ENCODE results near the gene FAM153A.
"Not testable (repeated sequence)": the region's sequence is repeated elsewhere in the genome, so short reads cannot be mapped to it uniquely, and the experiment has no call there.

FAM153A gene

GRCh38 chr5:177693671-177694517 is 88.8 kb downstream of the FAM153A start:
- not testable (repeated sequence) for H3F3A ChIP-seq (ENCODE audit: insufficient read depth, low read length); H3K79me2 ChIP-seq (ENCODE audit: insufficient read depth, low read length); H2AFZ ChIP-seq (ENCODE audit: low read length); H3K4me2 ChIP-seq (ENCODE audit: low read length); H3K9me2 ChIP-seq (ENCODE audit: low read depth, low read length); H3K9ac ChIP-seq (ENCODE audit: low read length); H3K9me3 ChIP-seq (ENCODE audit: low read length); H3K4me1 ChIP-seq (ENCODE audit: insufficient read depth, low read length, severe bottlenecking); H4K20me1 ChIP-seq (ENCODE audit: insufficient read depth, low read length); H3K27me3 ChIP-seq (ENCODE audit: insufficient read depth, low read length); H3K36me3 ChIP-seq (ENCODE audit: insufficient read depth, low read length); H3K4me3 ChIP-seq (ENCODE audit: low read depth, low read length, poor library complexity, severe bottlenecking); H3K27ac ChIP-seq (ENCODE audit: low read depth, low read length, poor library complexity, severe bottlenecking)

DNA sequence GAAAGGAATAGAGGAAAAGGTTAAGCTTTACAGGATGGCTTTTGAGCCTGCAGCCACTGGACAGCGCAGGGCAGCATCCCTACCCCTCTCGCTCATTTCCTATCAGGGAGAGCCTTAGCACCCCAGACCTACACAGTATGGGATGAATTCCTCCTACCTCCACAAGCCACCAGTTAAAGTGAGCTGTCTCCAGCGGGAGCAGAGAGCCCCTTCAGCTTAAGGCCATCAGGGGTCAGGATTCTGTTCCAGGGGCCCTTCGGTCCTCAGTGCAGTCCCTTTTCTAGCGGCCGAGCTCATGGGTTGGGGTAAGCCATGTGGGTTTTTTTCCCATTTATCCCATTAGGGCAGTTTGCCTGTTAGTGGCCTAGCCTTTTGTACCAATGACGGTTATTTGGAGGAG is 89.7 kb downstream of the FAM153A start:
- H2AFZ ChIP-seq (ENCODE audit: low read length); H3K4me3 ChIP-seq (ENCODE audit: low read depth, low read length, poor library complexity, severe bottlenecking); H3K4me1 ChIP-seq (ENCODE audit: insufficient read depth, low read length, severe bottlenecking): not testable (repeated sequence)

DNA sequence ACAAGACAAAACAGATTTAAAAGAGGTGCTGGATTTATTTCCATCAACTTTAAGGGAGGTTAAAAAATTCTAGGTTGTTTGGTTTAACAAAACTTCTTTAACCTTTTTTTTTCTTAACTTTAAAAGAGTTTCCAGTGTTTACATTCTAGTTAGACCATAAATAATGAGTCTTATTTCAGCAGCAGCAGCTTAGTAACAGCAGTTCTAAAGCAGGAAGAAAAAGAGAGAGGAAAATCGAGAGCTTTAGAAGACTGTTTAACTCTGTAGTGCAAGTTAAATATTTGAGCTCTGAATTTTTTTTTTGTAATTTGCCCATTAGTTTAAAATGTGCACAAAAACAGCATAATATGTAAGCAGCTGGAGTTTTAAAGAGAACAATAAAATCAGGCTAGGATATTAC is 90.2 kb downstream of the FAM153A start:
- not testable (repeated sequence) for H4K20me1 ChIP-seq (ENCODE audit: insufficient read depth, low read length); H3K9me3 ChIP-seq (ENCODE audit: low read length); H3K4me3 ChIP-seq (ENCODE audit: low read depth, low read length, poor library complexity, severe bottlenecking); H3K4me2 ChIP-seq (ENCODE audit: low read length); H3K9me2 ChIP-seq (ENCODE audit: low read depth, low read length); H3K79me2 ChIP-seq (ENCODE audit: insufficient read depth, low read length); H3K9ac ChIP-seq (ENCODE audit: low read length); H3F3A ChIP-seq (ENCODE audit: insufficient read depth, low read length); H3K27ac ChIP-seq (ENCODE audit: low read depth, low read length, poor library complexity, severe bottlenecking); H3K27me3 ChIP-seq (ENCODE audit: insufficient read depth, low read length); H3K4me1 ChIP-seq (ENCODE audit: insufficient read depth, low read length, severe bottlenecking); H2AFZ ChIP-seq (ENCODE audit: low read length); H3K36me3 ChIP-seq (ENCODE audit: insufficient read depth, low read length)

More for the DNA sequence above, 89.7 kb downstream of the FAM153A start:
- not testable (repeated sequence) for H3K79me2 ChIP-seq (ENCODE audit: insufficient read depth, low read length); H3K9me2 ChIP-seq (ENCODE audit: low read depth, low read length); H3K9me3 ChIP-seq (ENCODE audit: low read length); H3K36me3 ChIP-seq (ENCODE audit: insufficient read depth, low read length); H3K27me3 ChIP-seq (ENCODE audit: insufficient read depth, low read length); H3K9ac ChIP-seq (ENCODE audit: low read length); H4K20me1 ChIP-seq (ENCODE audit: insufficient read depth, low read length); H3K27ac ChIP-seq (ENCODE audit: low read depth, low read length, poor library complexity, severe bottlenecking); H3F3A ChIP-seq (ENCODE audit: insufficient read depth, low read length); H3K4me2 ChIP-seq (ENCODE audit: low read length)

DNA sequence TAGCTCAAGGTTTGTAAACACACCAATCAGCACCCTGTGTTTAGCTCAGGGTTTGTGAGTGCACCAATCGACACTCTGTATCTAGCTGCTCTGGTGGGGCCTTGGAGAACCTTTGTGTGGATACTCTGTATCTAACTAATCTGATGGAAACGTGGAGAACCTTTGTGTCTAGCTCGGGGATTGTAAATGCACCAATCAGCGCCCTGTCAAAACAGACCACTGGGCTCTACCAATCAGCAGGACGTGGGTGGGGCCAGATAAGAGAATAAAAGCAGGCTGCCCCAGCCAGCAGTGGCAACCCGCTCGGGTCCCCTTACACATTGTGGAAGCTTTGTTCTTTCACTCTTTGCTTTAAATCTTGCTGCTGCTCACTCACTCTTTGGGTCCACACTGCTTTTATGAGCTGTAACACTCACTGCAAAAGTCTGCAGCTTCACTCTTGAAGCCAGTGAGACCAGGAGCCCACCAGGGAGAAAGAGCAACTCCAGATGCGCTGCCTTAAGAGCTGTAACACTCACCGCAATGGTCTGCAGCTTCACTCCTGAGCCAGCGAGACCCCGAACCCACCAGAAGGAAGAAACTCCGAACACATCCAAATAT is 93.6 kb downstream of the FAM153A start:
- not testable (repeated sequence) for H3K4me2 ChIP-seq (ENCODE audit: low read length); H3K4me1 ChIP-seq (ENCODE audit: insufficient read depth, low read length, severe bottlenecking); H3K9me3 ChIP-seq (ENCODE audit: low read length); H3K4me3 ChIP-seq (ENCODE audit: low read depth, low read length, poor library complexity, severe bottlenecking); H2AFZ ChIP-seq (ENCODE audit: low read length); H3K79me2 ChIP-seq (ENCODE audit: insufficient read depth, low read length); H3K36me3 ChIP-seq (ENCODE audit: insufficient read depth, low read length); H3K27me3 ChIP-seq (ENCODE audit: insufficient read depth, low read length); H3F3A ChIP-seq (ENCODE audit: insufficient read depth, low read length); H3K27ac ChIP-seq (ENCODE audit: low read depth, low read length, poor library complexity, severe bottlenecking); H4K20me1 ChIP-seq (ENCODE audit: insufficient read depth, low read length); H3K9ac ChIP-seq (ENCODE audit: low read length); H3K9me2 ChIP-seq (ENCODE audit: low read depth, low read length)

DNA sequence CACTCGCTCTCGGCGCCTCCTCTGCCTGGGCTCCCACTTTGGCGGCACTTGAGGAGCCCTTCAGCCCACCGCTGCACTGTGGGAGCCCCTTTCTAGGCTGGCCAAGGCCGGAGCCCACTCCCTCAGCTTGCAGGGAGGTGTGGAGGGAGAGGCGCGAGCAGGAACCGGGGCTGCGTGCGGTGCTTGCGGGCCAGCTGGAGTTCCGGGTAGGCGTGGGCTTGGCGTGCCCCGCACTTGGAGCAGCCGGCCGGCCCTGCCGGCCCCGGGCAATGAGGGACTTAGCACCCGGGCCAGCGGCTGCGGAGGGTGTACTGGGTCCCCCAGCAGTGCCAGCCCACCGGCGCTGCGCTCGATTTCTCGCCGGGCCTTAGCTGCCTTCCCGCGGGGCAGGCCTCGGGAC is 94.6 kb downstream of the FAM153A start:
- H3K4me1 ChIP-seq (ENCODE audit: insufficient read depth, low read length, severe bottlenecking); H4K20me1 ChIP-seq (ENCODE audit: insufficient read depth, low read length); H3K9ac ChIP-seq (ENCODE audit: low read length); H3K27ac ChIP-seq (ENCODE audit: low read depth, low read length, poor library complexity, severe bottlenecking); H2AFZ ChIP-seq (ENCODE audit: low read length); H3K79me2 ChIP-seq (ENCODE audit: insufficient read depth, low read length); H3K27me3 ChIP-seq (ENCODE audit: insufficient read depth, low read length); H3K36me3 ChIP-seq (ENCODE audit: insufficient read depth, low read length); H3K9me2 ChIP-seq (ENCODE audit: low read depth, low read length); H3K4me3 ChIP-seq (ENCODE audit: low read depth, low read length, poor library complexity, severe bottlenecking); H3K9me3 ChIP-seq (ENCODE audit: low read length); H3F3A ChIP-seq (ENCODE audit: insufficient read depth, low read length); H3K4me2 ChIP-seq (ENCODE audit: low read length): not testable (repeated sequence)

DNA sequence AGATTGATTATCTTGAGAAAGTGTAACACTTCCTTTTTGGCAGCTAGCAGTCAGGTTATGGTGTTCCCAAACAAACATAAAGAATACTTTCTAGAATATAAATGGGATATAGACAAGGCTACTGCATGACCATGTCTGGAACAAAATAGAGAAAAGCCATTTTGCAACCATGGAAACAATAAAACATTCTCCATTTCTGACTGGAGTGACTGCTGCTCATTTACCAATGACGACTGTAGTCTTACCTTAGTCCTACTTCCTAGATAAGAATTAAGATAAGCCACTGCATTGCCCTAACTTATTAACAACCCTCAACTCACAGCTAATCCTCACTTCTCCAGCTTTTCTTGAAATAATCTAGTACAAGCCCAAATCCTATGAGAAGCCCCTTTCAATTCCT is 100.8 kb downstream of the FAM153A start:
- not testable (repeated sequence) for H3K36me3 ChIP-seq (ENCODE audit: insufficient read depth, low read length); H3K9me3 ChIP-seq (ENCODE audit: low read length); H3K4me2 ChIP-seq (ENCODE audit: low read length); H3K27ac ChIP-seq (ENCODE audit: low read depth, low read length, poor library complexity, severe bottlenecking); H3K79me2 ChIP-seq (ENCODE audit: insufficient read depth, low read length); H3K9ac ChIP-seq (ENCODE audit: low read length); H3K9me2 ChIP-seq (ENCODE audit: low read depth, low read length); H4K20me1 ChIP-seq (ENCODE audit: insufficient read depth, low read length); H3K27me3 ChIP-seq (ENCODE audit: insufficient read depth, low read length); H3K4me1 ChIP-seq (ENCODE audit: insufficient read depth, low read length, severe bottlenecking); H3F3A ChIP-seq (ENCODE audit: insufficient read depth, low read length); H2AFZ ChIP-seq (ENCODE audit: low read length); H3K4me3 ChIP-seq (ENCODE audit: low read depth, low read length, poor library complexity, severe bottlenecking)

Measured in OCI-LY1 (cell line).